OCI-LY1 (cell line): Measurements from ENCODE around the gene AGPAT1.

Experiments used
- CTCF ChIP-seq: fragments of 200-600 bp; sonication (generic), shearing (Covaris generic); IDR thresholded peaks from 2 replicates; pipeline ENCODE4 v1.5.1; 2017; ENCODE audit warnings: mild to moderate bottlenecking, antibody characterized with exemption, low read length, moderate library complexity, mixed read lengths
- EZH2 ChIP-seq: fragments of 200-600 bp; sonication (generic), shearing (Covaris generic); IDR thresholded peaks from 2 replicates; pipeline ENCODE4 v1.8.0; 2017; ENCODE audit warnings: borderline replicate concordance, mixed run types, mild to moderate bottlenecking, antibody characterized with exemption, low read length, moderate library complexity, mixed read lengths

GRCh38 chr6:32223258-32224235 lies 47.7 kb upstream of the AGPAT1 start, which contains the start of gene NOTCH4:
- TF ChIP-seq CTCF (no peak), EZH2 (no peak)
